HG03342 (cell line): ENCODE measurements around the gene PTPN4.

Experiments used
- ATAC-seq: cut with Tn5 transposase; IDR thresholded peaks from one replicate; pipeline ENCODE4 v1.9.1; 2021; ENCODE audit warnings: mild to moderate bottlenecking, moderate library complexity; ENCODE audit not compliant: unreplicated experiment

PTPN4 gene

DNA sequence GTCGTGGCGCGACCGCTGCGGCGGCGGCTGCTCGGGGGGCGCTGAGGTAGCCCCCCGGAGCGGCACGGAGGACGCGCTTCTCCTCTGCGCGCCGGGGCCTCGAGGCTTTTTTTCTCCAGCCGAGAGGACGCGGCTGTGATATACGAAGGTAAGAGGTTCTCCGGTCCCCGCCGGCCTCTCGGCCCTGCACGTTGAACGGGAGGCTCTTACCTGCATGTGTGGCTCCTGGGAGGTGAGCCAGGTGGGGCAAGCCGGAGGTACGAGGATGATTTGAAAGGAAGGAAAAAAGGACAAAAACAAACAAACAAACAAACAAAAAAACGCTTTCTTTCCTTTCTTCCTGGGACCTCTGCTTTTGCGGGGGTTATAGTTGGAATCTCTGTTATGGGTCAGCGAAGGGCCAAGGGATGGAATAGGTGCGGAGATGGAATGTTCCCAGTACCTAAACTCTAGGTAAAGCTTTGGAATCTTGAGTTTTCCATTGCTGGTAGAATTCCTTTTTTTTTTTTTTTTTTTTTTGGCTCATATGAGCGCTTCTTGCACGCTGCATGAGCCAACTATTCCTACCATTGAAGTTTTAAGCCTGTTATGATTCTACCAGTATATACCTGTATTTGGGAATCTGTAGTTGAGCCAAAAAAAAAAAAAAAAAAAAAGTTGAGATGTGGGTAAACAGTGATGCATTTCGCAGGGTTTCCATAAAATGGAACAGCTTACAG is 674 bp downstream of the PTPN4 start:
- ATAC-seq, result peak; percentile 21

DNA sequence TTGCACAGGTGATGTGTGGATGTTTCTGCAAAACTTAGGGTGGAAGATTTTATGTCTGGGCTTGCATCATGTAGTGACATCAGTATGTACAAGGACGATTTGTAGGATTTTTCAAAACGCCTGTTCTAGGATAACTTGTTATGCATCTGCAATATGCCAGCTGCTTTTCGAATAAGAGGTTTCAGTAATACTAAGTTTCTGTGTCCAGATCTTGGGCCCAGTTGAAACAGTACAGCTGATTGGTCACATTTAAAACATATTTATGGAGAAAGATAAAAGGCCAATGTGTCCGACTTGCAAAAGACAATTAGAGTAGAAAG is 1.2 kb downstream of the PTPN4 start:
- no peak for ATAC-seq

DNA sequence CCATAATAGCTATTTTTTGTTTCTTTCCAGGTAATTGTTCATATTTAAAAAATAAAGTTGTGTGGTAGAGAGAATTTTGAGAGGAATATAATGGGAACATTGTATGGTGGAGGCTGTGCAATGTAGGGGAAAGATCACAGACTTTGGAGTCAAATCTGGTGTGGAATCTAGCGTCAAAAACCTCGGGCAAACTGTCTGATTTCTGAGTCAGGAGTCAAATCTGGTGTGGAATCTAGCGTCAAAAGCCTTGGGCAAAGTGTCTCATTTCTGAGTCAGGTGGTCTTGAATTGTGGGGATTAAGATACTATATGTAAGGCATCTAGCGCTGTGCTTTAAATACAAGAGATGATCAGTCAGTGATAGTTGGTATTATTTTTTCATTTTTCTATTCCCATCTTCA is 5.1 kb downstream of the PTPN4 start:
- ATAC-seq, result no peak

DNA sequence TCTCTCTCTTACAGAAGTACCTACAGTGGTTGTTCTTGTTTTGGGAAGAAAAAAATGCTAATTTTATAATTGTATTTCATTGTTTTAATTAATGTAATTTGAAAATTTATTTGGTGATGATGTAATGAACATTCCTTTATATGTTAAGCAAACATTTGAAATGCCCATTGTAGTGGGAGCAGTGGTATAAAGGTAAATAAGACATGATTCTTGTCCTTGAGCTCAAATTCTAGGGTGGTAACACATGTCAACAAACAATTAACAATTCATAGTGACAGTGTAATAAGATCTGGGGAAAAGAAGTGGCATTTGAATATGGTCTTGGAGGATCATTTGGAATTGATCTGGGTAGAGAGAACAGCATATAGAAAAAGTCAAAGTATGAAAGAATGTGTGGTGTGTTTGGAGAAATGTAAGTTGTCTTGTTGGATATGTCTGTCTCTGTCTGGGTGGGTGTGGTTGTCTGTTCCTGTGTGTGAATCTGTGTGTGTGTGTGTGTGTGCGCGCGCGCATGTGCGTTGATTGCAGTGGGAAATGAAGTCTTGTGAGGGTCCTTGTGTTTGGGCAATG is 5.8 kb downstream of the PTPN4 start:
- no peak for ATAC-seq

DNA sequence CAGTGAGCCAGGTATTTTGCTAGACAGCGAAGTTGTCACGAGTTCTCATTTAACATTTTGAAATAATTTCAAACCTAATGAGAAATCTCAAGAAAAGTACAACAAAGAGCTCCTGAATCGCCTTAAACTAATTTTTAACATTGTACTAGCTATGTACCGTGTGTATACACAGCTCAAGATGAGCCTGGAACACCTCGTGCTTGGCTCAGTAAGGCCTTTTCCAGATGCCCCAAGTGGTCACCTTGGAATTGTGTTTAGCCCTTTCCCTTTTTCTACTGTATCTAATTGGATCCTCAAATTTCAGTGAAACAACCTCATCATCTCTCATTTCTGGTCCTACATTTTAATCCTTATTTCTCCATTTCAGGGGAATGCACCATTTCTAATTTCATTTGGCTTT is 7.2 kb downstream of the PTPN4 start:
- ATAC-seq, result no peak

DNA sequence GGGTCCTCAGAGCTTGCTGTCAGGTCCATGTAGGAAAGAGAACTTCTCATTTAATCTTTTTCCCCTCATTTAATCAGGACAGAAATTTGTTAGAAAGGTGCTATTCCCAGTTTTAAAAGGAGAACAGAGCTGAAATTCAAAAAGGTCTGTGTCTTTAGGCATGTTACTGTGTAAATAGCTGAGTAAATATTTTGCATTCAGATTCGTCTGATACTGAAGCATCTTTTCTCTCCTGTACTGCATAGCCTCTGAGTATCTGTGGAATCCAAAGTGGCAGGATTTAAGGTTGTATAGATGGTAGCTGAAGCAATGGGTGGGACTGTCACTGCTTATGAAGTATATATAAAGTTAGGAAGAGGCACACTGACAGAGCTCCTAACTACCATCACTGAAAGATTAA is 9.0 kb downstream of the PTPN4 start:
- no peak for ATAC-seq

DNA sequence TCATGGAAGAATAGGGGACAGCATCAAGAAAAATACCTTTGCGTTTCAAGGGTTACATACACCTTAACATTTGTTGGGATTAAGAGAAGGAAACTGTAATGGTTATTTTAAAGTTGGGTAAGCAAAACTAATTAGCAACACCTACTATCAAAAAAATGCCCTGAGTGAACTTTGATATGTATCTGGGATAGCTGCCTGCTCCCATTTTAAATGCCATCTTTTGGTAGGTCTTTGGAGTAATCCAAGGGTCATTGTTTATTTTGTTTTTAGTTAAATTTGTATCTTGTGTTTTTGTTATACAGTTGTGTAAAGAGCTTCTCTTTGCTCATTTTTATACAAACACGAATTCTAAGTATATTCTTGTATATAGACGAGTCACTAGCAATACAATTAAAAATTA is 9.9 kb downstream of the PTPN4 start:
- no peak for ATAC-seq

DNA sequence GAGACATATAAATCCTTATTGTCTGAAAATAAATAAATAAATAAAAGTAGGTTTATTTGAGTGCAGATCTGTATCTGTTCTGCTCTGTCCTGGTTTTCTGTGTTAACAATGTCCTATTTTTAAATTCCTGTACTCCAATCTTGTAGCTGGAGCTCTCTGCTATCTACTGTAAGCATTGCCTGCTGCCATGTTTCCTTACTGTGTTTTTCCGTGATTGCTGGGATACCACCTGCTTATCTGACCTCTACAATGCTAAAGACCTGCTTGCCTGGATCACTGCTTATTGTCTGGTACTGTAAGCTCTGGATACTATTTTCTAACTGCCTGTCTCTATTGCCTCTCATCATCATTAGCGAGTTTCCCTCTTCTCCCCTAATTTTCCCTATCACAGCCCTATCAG is 11.6 kb downstream of the PTPN4 start:
- no peak for ATAC-seq

DNA sequence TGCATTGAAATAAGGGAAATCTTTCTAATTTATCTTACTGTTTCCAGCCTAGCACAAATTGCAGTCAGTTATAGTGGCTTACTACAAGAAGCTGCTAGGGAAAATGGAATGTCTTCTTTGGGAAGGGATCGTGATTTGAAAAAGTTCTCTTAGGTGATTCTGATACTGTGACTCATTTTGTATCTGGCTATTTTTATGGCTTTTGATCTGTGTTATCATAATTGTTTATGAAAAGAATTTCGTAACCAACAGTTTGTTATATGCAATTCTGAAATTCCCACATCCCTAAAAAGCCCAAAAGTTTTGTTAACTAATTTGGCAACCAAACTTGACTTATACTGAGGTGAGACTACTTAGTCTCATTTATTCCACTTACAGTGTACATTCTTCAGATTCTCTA is 12.4 kb downstream of the PTPN4 start:
- ATAC-seq, result no peak

DNA sequence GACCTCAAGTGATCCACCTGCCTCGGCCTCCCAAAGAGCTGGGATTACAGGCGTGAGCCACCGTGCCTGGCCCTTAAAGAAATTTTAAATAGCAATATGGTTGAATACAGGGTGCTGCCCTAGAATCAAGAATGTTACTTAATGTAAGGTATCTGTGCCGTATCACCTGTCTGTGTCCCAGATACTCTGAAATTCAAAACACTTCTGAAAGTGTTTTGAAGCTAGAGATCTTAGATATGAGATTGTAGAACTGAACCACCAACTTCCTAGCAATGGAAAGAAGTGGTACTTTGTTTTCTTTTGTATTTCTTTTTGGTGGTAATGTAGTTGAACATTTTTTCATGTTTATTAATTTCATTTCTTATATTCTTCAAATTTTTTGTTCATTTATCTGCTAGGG is 13.0 kb downstream of the PTPN4 start:
- ATAC-seq, result no peak

DNA sequence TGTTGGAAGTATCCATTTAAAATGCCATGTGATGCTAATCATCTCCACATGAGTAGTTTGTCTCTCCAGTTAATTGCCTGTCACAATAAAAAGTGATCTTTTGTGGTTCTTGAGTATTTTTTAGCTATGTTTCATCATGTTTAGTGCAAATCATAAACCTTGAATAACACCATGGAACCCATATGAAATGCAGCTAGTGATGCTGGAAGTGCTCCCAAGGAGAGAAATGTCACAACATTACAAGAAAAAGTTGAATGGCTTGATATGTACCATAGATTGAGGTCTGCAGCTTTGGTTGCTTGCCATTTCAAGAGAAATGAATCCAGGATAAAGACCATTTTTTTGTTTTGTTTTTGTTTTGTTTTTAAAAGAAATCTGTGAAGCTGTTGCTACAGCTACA is 14.3 kb downstream of the PTPN4 start:
- ATAC-seq, result no peak

DNA sequence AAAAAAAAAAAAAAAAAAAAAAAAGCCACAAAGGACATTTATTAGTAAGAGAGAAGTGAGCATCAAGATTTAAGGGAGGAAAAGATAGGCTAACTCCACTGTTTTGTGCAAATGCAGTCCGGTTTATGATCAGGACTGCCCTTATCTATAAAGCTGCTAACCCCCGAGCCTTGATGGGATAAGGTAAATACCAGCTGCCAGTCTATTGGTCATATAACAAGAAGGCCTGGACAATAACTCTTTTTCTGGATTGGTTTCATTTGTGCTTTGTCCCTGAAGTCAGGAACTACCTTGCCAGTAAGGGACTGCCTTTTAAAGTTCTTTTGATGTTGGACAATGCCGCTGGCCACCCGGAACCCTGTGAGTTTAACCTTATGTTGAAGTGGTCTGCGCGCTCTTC is 15.4 kb downstream of the PTPN4 start:
- no peak for ATAC-seq

DNA sequence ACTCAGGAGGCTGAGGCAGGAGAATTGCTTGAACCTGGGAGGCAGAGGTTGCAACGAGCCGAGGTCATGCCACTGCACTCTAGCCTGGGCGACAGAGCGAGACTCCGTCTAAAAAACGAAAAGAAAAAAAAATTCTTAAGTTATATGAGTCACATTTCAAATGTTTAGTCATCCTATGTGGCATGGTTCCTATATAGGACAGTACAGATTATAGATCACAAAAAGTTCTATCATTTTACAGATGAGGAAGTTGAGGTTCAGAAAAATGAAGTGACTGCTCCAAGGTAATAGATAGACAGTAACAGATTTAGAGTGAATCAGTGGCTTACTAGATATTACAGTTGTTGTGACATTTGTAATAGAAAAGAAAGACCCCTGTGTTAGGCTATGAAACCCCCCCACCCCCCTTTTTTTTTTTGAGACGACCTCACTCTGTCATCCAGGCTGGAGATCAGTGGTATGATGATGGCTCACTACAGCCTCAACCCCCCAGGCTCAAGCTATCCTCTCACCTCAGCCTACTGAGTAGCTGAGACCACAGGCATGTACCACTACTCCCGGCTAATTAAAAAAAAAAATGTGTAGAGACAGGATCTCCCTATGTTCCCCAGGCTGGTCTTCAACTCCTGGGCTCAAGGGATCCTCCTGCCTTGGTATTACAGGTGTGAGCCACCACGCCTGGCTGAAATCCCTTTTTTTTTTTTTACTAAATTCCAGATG is 22.7 kb downstream of the PTPN4 start:
- no peak for ATAC-seq

DNA sequence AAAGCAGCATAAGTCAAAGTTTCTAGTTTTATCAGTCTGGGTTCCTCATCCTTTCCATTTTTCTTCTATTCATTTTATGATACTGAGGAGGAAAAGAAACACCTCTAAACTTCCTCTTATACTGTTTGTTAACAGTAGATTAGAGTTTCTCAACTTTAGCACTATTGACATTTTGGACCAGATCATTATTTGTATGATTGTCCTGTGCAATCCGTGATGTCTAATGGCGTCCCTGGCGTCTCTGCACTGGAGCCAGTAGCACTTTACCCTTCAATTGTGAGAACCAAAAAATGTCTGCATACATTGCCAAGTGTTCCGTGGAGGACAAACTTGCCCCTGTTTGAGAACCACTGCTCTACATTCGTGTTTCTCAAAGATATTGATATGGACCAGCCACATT is 25.2 kb downstream of the PTPN4 start:
- ATAC-seq, result no peak

DNA sequence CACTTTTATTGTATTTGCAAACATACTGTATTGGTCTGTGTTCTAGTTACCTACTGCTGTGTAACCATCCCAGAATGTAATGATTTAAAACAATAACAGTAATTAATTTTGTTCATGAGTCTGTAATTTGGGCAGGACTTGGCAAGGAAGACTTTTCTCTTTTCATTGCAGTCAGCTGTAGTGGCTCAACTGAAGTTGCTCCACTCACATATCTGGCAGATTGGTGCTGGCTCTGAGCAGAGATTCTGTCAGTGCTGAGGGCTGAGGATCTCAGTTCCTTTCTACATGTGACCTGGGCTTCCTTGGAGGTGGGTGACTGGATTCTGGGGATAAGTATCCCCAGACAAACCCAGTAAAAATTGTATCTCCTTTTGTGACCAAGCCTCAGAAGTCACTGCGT is 26.6 kb downstream of the PTPN4 start:
- ATAC-seq, result no peak

DNA sequence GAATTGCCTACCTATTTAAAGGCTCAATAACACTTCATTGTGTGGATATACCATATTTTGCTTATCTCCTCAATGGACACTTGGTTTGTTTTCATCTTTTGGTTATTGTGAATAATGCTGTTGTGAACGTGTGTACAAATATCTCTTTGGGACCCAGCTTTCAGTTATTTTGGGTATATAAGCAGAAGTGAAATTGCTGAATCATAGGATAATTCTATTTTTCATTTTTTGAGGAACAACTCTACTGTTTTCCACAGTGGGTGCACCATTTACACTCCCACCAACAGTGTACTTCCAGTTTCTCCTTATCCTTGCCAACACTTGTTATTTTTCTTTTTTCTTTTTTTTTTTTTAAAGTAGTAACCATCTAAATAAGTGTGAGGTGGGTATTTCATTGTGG is 29.0 kb downstream of the PTPN4 start:
- no peak for ATAC-seq

DNA sequence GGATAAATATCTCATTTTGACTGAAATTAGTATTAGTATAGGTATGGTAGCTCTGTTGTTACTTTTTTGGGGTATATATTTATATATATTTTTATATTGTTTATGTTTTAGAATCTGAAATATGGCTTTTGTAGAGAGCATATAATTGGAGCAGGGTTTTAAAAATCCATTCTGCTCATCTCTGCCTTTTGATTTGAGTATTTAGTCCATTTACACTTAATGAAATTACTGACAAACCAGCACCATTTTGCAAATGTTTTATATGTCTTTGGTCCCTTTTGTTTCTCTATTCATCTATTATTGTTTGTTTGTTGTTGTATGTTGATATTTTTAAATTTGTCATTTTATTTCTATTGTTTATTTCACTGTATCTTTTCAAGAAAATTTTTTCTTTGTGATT is 30.7 kb downstream of the PTPN4 start:
- ATAC-seq, result no peak

DNA sequence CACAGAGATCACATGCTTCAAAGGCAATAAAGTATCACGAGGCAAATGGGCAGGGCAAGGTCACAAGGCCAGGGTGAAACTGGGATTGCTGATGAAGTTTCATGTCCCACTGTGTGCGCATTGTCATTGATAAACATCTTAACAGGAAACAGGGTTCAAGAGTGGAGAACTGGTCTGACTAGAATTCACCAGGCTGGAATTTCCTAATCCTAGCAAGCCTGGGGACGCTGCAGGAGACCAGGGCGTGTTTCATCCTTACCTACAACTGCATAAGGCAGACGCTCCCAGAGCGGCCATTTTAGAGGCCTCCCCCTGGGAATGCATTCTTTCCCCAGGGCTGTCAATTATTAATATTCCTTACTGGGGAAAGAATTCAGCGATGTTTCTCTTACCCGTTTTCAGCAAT is 33.2 kb downstream of the PTPN4 start:
- ATAC-seq, result no peak

DNA sequence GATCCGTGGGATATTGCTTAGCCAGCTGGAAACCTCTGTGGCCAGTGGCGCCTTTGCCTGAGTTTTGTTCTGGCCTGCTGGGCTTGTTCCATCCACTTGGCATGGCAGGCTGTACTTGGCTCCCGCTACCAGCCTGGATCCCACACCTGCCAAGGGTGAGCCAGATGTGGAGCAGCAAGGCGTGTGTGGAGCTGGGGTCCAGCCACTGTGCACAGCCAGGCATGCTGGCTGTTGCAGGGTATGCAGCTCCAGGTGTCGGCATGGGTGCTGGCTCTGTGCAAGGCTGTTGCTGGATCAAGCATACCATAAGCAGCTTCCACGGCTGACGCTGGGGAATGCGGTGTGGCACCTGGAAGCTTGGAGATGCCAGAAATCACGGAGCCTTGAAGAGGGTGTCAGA is 34.5 kb downstream of the PTPN4 start:
- no peak for ATAC-seq

DNA sequence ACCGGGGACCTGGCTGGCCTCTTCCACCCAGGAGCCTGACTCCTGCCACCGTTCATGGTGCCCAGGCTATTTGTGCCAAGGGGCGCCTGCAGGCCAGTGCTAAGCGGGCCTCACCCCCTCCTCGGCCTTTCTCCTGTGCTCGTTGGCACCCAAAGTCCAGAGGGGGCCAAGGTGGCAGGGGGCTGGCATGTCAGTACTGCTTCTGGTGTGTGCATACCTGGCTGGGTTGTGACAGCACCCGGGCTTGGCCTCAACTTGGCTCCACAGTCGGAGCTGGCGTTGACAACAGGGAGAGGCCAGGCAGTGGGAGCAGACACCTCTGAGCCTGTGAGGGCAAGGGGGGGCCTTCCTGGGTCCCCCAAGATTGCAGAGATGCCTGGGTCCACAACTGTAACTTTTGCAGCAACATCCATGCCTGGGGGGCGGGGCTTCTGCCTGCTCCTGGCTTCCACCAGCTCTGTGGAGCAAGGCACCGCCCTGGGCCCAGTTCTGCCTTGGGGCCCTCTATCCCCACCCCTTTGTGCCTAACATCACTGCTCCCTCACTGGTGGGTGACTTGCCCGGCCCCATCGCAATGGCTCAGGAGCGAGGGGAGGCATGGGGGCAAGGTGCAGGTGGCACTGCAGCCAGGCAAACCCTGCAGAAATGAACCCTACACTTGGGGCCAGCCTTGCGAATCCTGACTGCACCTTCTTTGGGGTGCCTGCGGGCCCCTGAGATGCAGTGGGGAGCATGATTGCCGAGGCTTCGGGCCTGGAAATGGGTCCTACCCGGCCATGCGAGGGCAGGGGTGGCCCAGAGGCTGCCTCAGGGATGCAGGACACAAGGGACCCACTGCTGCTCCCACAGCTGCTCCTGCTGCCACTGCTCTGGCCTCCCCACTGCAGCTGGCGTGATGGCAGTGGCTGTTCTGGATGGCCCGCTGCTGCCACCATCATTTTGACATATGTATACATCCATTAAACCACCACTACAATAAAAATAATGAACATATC is 35.9 kb downstream of the PTPN4 start:
- ATAC-seq, result no peak

DNA sequence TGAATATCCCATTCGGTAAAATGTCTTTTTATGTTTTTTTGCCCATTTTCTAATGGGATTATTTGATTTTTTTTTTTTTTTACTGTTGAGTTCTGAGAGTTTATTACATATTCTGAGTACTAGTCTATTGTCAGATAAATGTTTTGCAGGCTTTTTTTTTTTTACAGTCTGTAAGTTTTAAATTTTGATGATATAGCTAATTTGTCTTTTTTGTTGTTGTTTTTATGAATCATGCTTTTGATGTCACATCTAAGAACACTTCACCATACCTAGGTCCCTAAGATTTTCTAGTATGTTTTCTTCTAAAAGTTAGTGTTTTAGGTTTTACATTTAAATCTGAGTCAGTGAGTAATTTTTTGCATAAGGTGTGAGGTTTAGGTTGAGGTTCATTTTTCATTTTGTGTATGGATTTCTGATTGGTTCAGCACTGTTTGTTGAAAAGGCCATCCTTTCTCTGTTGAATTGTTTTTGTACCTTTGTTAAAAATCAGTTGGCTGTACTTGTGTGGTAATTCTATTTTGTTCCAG is 40.7 kb downstream of the PTPN4 start:
- no peak for ATAC-seq
